ENCODE data around the gene HINT2.

GRCh38 chr9:35862328-35862727 is 47.5 kb upstream of the HINT2 start:
- TF ChIP-seq CTCF (IDR thresholded peaks at IDR 0.05) (no peak), ZFX (IDR thresholded peaks at IDR 0.05; ENCODE audit: borderline replicate concordance) (no peak)
